Gastroesophageal sphincter (tissue), 3 donors: ENCODE results near the gene FNDC11.

Experiments used
- CTCF ChIP-seq, 4 experiments: fragments of 200-600 bp in 2 of 4; fragments of 450-650 bp in 2 of 4; sonication (generic) in 1 of 4; IDR thresholded peaks; one replicate each; pipeline ENCODE4 v1.5.1; 2017 to 2019; ENCODE audit warnings: antibody characterized with exemption in 4 of 4, mild to moderate bottlenecking in 2 of 4, moderate library complexity in 2 of 4
- POLR2A ChIP-seq, 2 donors: fragments of 450-650 bp; IDR thresholded peaks; one replicate each; pipeline ENCODE4 v1.6.1; 2017; ENCODE audit warnings: antibody characterized with exemption in 2 of 2, mild to moderate bottlenecking in 2 of 2, moderate library complexity in 1 of 2

- TF ChIP-seq POLR2A (IDR thresholded peaks at IDR 0.05) (no peak), CTCF (IDR thresholded peaks at IDR 0.05) (no peak)
Measured at GRCh38 chr20:63565699-63566335, 11.9 kb downstream of the FNDC11 start.
